BLaER1 treated with 17β-estradiol and CSF1 and Interleukin-3, amounts not matched to agents 10 nM and 100 nM (cell line): ENCODE measurements around the gene C16orf89.
A peak's percentile ranks its signal among the peaks of the same experiment; 100 is the strongest.
"Not testable (repeated sequence)": the region's sequence is repeated elsewhere in the genome, so short reads cannot be mapped to it uniquely, and the experiment has no call there.

Experiments
- H3K27ac ChIP-seq, 11 experiments: shearing (Covaris generic); formaldehyde crosslinking; 2 replicates each; pipeline ENCODE4 v1.8.1; 2022
- H3K27me3 ChIP-seq, 11 experiments: shearing (Covaris generic); formaldehyde crosslinking; 2 replicates each; pipeline ENCODE4 v1.8.1; 2022
- H3K36me3 ChIP-seq, 11 experiments: shearing (Covaris generic); formaldehyde crosslinking; 2 replicates each; pipeline ENCODE4 v1.8.1; 2022
- H3K4me1 ChIP-seq, 10 experiments: shearing (Covaris generic); formaldehyde crosslinking; 2 replicates each; pipeline ENCODE4 v1.8.1; 2022
- H3K4me2 ChIP-seq, 11 experiments: shearing (Covaris generic); formaldehyde crosslinking; 2 replicates each; pipeline ENCODE4 v1.8.1; 2022
- H3K4me3 ChIP-seq, 10 experiments: shearing (Covaris generic); formaldehyde crosslinking; 2 replicates each; pipeline ENCODE4 v1.8.1; 2022
- H3K9ac ChIP-seq, 11 experiments: shearing (Covaris generic); formaldehyde crosslinking; 2 replicates each; pipeline ENCODE4 v1.8.1; 2022
- H3K9me3 ChIP-seq, 11 experiments: shearing (Covaris generic); formaldehyde crosslinking; replicated peaks in 1 of 11; 2 replicates each; pipeline ENCODE4 v1.8.1; 2022
- H4K20me1 ChIP-seq, 11 experiments: shearing (Covaris generic); formaldehyde crosslinking; 2 replicates each; pipeline ENCODE4 v1.8.1; 2022
- Cebpa-rat ChIP-seq, 11 experiments: shearing (Covaris generic); IDR thresholded peaks; 2 replicates each; pipeline ENCODE4 v1.8.1; 2022

Gene C16orf89, protein sequence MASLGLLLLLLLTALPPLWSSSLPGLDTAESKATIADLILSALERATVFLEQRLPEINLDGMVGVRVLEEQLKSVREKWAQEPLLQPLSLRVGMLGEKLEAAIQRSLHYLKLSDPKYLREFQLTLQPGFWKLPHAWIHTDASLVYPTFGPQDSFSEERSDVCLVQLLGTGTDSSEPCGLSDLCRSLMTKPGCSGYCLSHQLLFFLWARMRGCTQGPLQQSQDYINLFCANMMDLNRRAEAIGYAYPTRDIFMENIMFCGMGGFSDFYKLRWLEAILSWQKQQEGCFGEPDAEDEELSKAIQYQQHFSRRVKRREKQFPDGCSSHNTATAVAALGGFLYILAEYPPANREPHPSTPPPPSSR

DNA sequence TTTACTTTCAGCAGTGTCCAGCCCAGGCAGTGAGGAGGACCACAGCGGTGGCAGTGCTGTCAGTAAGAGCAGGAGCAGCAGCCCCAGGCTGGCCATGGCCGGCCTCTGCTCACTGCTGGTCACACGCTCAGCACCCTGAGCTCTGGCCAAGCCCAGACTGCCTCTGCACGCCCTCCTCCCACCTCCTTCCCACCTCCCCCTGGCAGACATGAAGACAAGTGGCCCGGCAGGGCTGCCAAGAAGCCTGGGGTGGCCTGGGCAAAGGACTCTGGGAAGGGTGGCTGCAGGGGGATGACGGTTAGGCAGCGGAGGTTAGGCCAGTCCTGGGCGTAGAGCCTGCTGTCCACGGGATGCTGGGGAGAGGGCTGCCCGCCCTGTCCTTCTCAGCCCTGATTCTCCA, at the start of gene C16orf89:
Gene C16orf89, minus strand, starts transcription at position 144 of the 400 bp plus-strand sequence. Its CDS starts 48 bp downstream, at position 96.
- H4K20me1 ChIP-seq, result 0 out of 22 replicates have a peak, but pooled peaks cover 0 to 7% (median 0%) of the 10 kb centered on the region in 11 experiments
- H3K4me1 ChIP-seq, result peaks cover 7 to 24% (median 19%) of the 10 kb centered on the region in 10 experiments; a peak in 17 of 20 replicates
- H3K27me3 ChIP-seq, result 0 out of 22 replicates have a peak, but pooled peaks cover 0 to 6% (median 0%) of the 10 kb centered on the region in 11 experiments
- H3K4me3 ChIP-seq, result no peak within 1 kb of the TSS
- peaks cover 0 to 10% (median 0%) of the 10 kb centered on the region in 11 experiments; a peak in 2 of 22 replicates for H3K9me3 ChIP-seq
- H3K27ac ChIP-seq, result no peak within 1 kb of the TSS
- no peak within 1 kb of the TSS for H3K4me2 ChIP-seq
- TF ChIP-seq Cebpa-rat (IDR thresholded peaks at IDR 0.05), result no peak
- 0 out of 22 replicates have a peak within 1 kb of the TSS, but pooled peaks of 1 of the 11 experiments have one; percentile 6 for H3K9ac ChIP-seq
- no peaks in the 10 kb centered on the region for H3K36me3 ChIP-seq

- not testable (repeated sequence) for H3K4me1 ChIP-seq, H4K20me1 ChIP-seq, H3K4me2 ChIP-seq
Measured at GRCh38 chr16:5110933-5111332, 45.2 kb upstream of the C16orf89 start.

GRCh38 chr16:5108505-5109158, 42.9 kb upstream of the C16orf89 start:
- no peaks in the 10 kb centered on the region for H3K4me1 ChIP-seq
- no peak overlapping the region for H3K4me2 ChIP-seq
- TF ChIP-seq Cebpa-rat (IDR thresholded peaks at IDR 0.05), result no peak
- no peak overlapping the region for H3K9ac ChIP-seq
- H3K27ac ChIP-seq, result no peak overlapping the region
- no peaks in the 10 kb centered on the region for H4K20me1 ChIP-seq
- H3K9me3 ChIP-seq, result no peaks in the 10 kb centered on the region
- peaks cover 0 to 3% (median 0%) of the 10 kb centered on the region in 11 experiments; a peak in 1 of 22 replicates for H3K27me3 ChIP-seq
- no peaks in the 10 kb centered on the region for H3K36me3 ChIP-seq
- H3K4me3 ChIP-seq, result no peak overlapping the region

More at GRCh38 chr16:5110933-5111332, 45.2 kb upstream of the C16orf89 start:
- not testable (repeated sequence) for H3K9ac ChIP-seq, H3K4me3 ChIP-seq, H3K27ac ChIP-seq, H3K9me3 ChIP-seq, H3K36me3 ChIP-seq
- peaks cover 0 to 18% (median 12%) of the 10 kb centered on the region in 11 experiments; a peak in 12 of 22 replicates for H3K27me3 ChIP-seq

DNA sequence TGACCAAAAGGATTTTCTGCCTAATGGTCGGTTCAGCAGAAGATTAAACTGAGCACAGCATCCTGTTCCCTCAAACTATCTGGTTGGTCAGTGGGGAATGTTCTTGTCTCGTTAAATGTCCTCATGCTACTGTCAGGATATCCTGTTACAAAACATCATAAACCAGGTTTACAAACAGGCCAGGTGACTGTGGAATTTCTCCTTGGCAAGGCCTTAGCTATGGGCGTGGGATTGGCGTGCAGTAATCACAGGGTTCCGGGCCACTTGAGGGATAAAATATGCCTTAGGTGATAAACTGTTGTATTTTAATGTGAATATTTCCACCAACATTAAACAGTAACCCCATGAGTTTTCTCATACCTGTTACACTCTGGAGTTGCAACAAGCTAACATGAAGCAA, 39.3 kb upstream of the C16orf89 start:
- not testable (repeated sequence) for H3K4me3 ChIP-seq, H3K9ac ChIP-seq, H4K20me1 ChIP-seq, H3K27ac ChIP-seq, H3K4me1 ChIP-seq, H3K27me3 ChIP-seq, H3K4me2 ChIP-seq, H3K9me3 ChIP-seq, H3K36me3 ChIP-seq

GRCh38 chr16:5103296-5104032, 37.7 kb upstream of the C16orf89 start:
- H4K20me1 ChIP-seq, H3K9me3 ChIP-seq, H3K27ac ChIP-seq, H3K4me2 ChIP-seq, H3K9ac ChIP-seq, H3K4me1 ChIP-seq, H3K4me3 ChIP-seq, H3K27me3 ChIP-seq, H3K36me3 ChIP-seq: not testable (repeated sequence)

- H3K36me3 ChIP-seq, H3K27ac ChIP-seq, H4K20me1 ChIP-seq, H3K9ac ChIP-seq, H3K4me3 ChIP-seq, H3K27me3 ChIP-seq, H3K9me3 ChIP-seq: not testable (repeated sequence)
- peak overlapping the region in 2 of 11 experiments; percentile 80 to 84; a peak in 1 of 22 replicates for H3K4me2 ChIP-seq
- H3K4me1 ChIP-seq, result peaks cover 7 to 14% (median 8%) of the 10 kb centered on the region in 10 experiments; a peak in 14 of 20 replicates
Measured at GRCh38 chr16:5099174-5099573, 33.4 kb upstream of the C16orf89 start.

DNA sequence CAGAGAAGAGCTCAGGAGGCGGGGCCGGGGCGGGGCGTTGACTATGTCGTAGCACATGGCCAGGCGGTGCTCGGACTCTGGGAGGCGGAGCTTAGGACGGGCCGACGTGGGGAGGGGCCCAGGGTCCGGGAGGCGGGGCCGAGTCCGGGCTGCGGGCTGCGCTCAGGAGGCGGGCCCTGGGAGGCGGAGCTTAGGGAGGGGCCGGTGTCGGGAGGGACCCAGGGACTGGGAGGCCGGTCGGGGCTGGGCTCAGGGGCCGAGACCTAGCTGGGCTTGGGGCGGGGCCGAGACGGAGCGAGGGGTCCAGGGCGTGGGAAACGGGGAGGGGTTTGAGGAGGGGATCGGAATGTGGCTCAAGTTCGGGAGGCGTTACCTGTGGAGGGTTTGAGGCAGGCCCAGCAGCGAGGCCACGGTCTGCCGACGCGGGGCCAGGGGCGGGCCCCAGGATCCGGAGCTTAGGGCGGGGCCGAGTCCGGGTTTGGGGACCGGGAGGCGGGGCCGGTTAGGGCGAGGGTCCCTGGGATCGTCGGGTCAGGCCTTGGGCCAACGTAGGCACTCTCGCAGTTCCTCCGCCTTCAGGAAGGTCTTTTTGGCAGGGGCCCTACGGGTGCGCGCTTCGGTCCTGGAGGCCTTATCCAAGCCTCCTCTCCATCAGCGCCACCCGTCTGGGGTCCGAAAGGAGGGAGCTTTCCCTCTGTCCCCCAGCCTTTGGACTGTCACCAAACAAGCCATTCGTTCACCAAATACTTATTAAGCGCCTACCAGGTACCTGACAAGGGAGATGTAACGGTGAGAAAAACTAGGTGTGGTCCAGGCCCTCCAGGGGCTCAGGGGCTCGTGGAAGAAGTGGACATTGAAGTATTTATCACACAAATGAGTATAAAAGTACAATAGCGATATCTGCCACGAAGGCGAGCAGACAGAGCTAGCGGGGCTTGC, 32.7 kb upstream of the C16orf89 start:
- H4K20me1 ChIP-seq, H3K36me3 ChIP-seq, H3K27me3 ChIP-seq, H3K9me3 ChIP-seq: not testable (repeated sequence)
- Histone ChIP-seq H3K9ac (peak overlapping the region; percentile 38 to 92 (median 73); a peak in 21 of 22 replicates), H3K4me1 (peaks cover 7 to 18% (median 9%) of the 10 kb centered on the region in 10 experiments; a peak in 14 of 20 replicates), H3K4me2 (peak overlapping the region; percentile 73 to 90 (median 82)), H3K27ac (peak overlapping the region in 9 of 11 experiments; percentile 14 to 62 (median 53); a peak in 12 of 22 replicates), H3K4me3 (peak overlapping the region; percentile 64 to 87 (median 79))

- not testable (repeated sequence) for H3K36me3 ChIP-seq, H3K9me3 ChIP-seq, H4K20me1 ChIP-seq, H3K27me3 ChIP-seq
- H3K4me2 ChIP-seq, result peak within 1 kb of the TSS; percentile 84 to 94 (median 89)
- peak within 1 kb of the TSS; percentile 72 to 87 (median 80) for H3K4me3 ChIP-seq
- H3K27ac ChIP-seq, result peak within 1 kb of the TSS; percentile 54 to 87 (median 84); a peak in 21 of 22 replicates
- H3K9ac ChIP-seq, result peak within 1 kb of the TSS; percentile 79 to 92 (median 87)
- H3K4me1 ChIP-seq, result peaks cover 7 to 20% (median 9%) of the 10 kb centered on the region in 10 experiments; a peak in 15 of 20 replicates
Measured at GRCh38 chr16:5097470-5098220, 31.9 kb upstream of the C16orf89 start, which contains the start of gene EEF2KMT. EEF2KMT (minus strand) TSS chr16:5097795; CDS start chr16:5097739, 56 bp downstream.

- not testable (repeated sequence) for H3K9me3 ChIP-seq, H4K20me1 ChIP-seq, H3K36me3 ChIP-seq, H3K27me3 ChIP-seq
- H3K9ac ChIP-seq, result peak overlapping the region; percentile 79 to 92 (median 87)
- peak overlapping the region; percentile 54 to 87 (median 84); a peak in 21 of 22 replicates for H3K27ac ChIP-seq
- peaks cover 7 to 20% (median 9%) of the 10 kb centered on the region in 10 experiments; a peak in 15 of 20 replicates for H3K4me1 ChIP-seq
- peak overlapping the region; percentile 72 to 87 (median 80) for H3K4me3 ChIP-seq
- peak overlapping the region; percentile 69 to 94 (median 88) for H3K4me2 ChIP-seq
Measured at GRCh38 chr16:5097061-5097469, 31.3 kb upstream of the C16orf89 start.

- H3K4me3 ChIP-seq, result peak overlapping the region; percentile 72 to 87 (median 80)
- H4K20me1 ChIP-seq, H3K27me3 ChIP-seq, H3K36me3 ChIP-seq, H3K9me3 ChIP-seq: not testable (repeated sequence)
- peak overlapping the region in 7 of 11 experiments; percentile 77 to 87 (median 84); a peak in 11 of 22 replicates for H3K27ac ChIP-seq
- H3K4me2 ChIP-seq, result peak overlapping the region; percentile 69 to 94 (median 88)
- H3K4me1 ChIP-seq, result peaks cover 7 to 20% (median 9%) of the 10 kb centered on the region in 10 experiments; a peak in 15 of 20 replicates
- H3K9ac ChIP-seq, result peak overlapping the region; percentile 79 to 92 (median 87)
Measured at GRCh38 chr16:5096437-5097060, 30.8 kb upstream of the C16orf89 start.
